Activated T-cell treated with anti-CD3 and anti-CD28 coated beads, Interleukin-2, amount 50 U/mL, for 1 hour (primary cell): ENCODE results near the gene ELMOD3.
"Not testable (repeated sequence)": the region's sequence is repeated elsewhere in the genome, so short reads cannot be mapped to it uniquely, and the experiment has no call there.

Experiments
- DNase-seq: peaks from one replicate; pipeline ENCODE4 v3.0.0-alpha.2; 2020

The ELMOD3 gene

GRCh38 chr2:85354286-85355072 is at the start of gene ELMOD3, which contains the start of gene RETSAT:
ELMOD3 (plus strand) TSS chr2:85354769; CDS start chr2:85357199, 2,430 bp downstream.
RETSAT (minus strand) TSS chr2:85354528; CDS start chr2:85354507, 21 bp downstream.
- peak; percentile 87 for DNase-seq

GRCh38 chr2:85307527-85307897 is 47.1 kb upstream of the ELMOD3 start:
- DNase-seq: no peak

- DNase-seq: no peak
These were observed 46.4 kb upstream of the ELMOD3 start for GRCh38 chr2:85308201-85308600.

- DNase-seq: no peak
These were observed 45.5 kb upstream of the ELMOD3 start for GRCh38 chr2:85308896-85309555.

GRCh38 chr2:85309699-85310321 is 44.8 kb upstream of the ELMOD3 start:
- no peak for DNase-seq

- DNase-seq: no peak
These were observed 44.2 kb upstream of the ELMOD3 start for GRCh38 chr2:85310330-85310729.

- DNase-seq: no peak
These were observed 42.2 kb upstream of the ELMOD3 start for GRCh38 chr2:85312404-85312803.

GRCh38 chr2:85314884-85315242 is 39.7 kb upstream of the ELMOD3 start:
- no peak for DNase-seq

- DNase-seq: not testable (repeated sequence)
These were observed 38.6 kb upstream of the ELMOD3 start for GRCh38 chr2:85315921-85316320.

- no peak for DNase-seq
These were observed 36.1 kb upstream of the ELMOD3 start for GRCh38 chr2:85318222-85319074.

- DNase-seq: no peak
These were observed 34.8 kb upstream of the ELMOD3 start for GRCh38 chr2:85319796-85320195.

- peak; percentile 13 for DNase-seq
These were observed 31.1 kb upstream of the ELMOD3 start for GRCh38 chr2:85323351-85323987.

GRCh38 chr2:85323988-85324367 is 30.6 kb upstream of the ELMOD3 start:
- peak; percentile 14 for DNase-seq

- peak; percentile 20 for DNase-seq
These were observed 29.7 kb upstream of the ELMOD3 start for GRCh38 chr2:85324639-85325465.

- DNase-seq: peak; percentile 5
These were observed 29.1 kb upstream of the ELMOD3 start for GRCh38 chr2:85325466-85325811.

GRCh38 chr2:85326406-85327159 is 28.0 kb upstream of the ELMOD3 start:
- peak; percentile 44 for DNase-seq

- peak; percentile 68 for DNase-seq
These were observed 27.3 kb upstream of the ELMOD3 start for GRCh38 chr2:85327160-85327821.

GRCh38 chr2:85327822-85328617 is 26.5 kb upstream of the ELMOD3 start, which contains the start of gene TGOLN2:
TGOLN2 (minus strand) TSS chr2:85327989; CDS start chr2:85327962, 27 bp downstream.
- peak; percentile 91 for DNase-seq

GRCh38 chr2:85329181-85329651 is 25.4 kb upstream of the ELMOD3 start:
- no peak for DNase-seq
